Tibial nerve (tissue), 4 donors: ENCODE results near the gene TBC1D5. TPM values are rescaled to one million over a fixed set of nuclear protein-coding genes. Genes with fewer than 3 reads are reported as not detected.
"Not testable (repeated sequence)": the region's sequence is repeated elsewhere in the genome, so short reads cannot be mapped to it uniquely, and the experiment has no call there.

ENCODE experiments used
- DNase-seq, 2 donors: peaks; one replicate each; pipeline ENCODE4 v3.0.0-alpha.2; 2019; ENCODE audit warnings: low spot score in 2 of 2
- H3K27ac ChIP-seq, 4 donors: fragments of 200-600 bp; sonication (generic) in 3 of 4; one replicate each; pipeline ENCODE4 v1.5.1; 2017 to 2019; ENCODE audit warnings: mild to moderate bottlenecking in 1 of 4
- H3K27me3 ChIP-seq, 2 donors: fragments of 200-600 bp; sonication (generic) in 1 of 2; one replicate each; pipeline versions ENCODE4 v1.5.1 to v1.6.0; 2017 to 2019
- H3K36me3 ChIP-seq, 3 donors: fragments of 200-600 bp; sonication (generic); one replicate each; pipeline ENCODE4 v1.5.1; 2018 to 2019
- H3K4me1 ChIP-seq, 4 donors: fragments of 200-600 bp; sonication (generic) in 3 of 4; one replicate each; pipeline ENCODE4 v1.5.1; 2017 to 2019
- H3K4me3 ChIP-seq, 4 donors: fragments of 200-600 bp; sonication (generic) in 3 of 4; one replicate each; pipeline ENCODE4 v1.5.1; 2017 to 2019; ENCODE audit warnings: mild to moderate bottlenecking in 1 of 4, moderate library complexity in 1 of 4
- H3K9me3 ChIP-seq, 4 donors: fragments of 200-600 bp; sonication (generic) in 3 of 4; one replicate each; pipeline ENCODE4 v1.5.1; 2017 to 2019
- EP300 ChIP-seq, 2 donors: sonication (generic); formaldehyde crosslinking; IDR thresholded peaks; one replicate each; pipeline ENCODE4 v1.6.1; 2017; ENCODE audit warnings: antibody characterized with exemption in 2 of 2, mild to moderate bottlenecking in 1 of 2
- POLR2A ChIP-seq, 2 donors: fragments of 450-650 bp; IDR thresholded peaks; one replicate each; pipeline ENCODE4 v1.6.1; 2017; ENCODE audit warnings: antibody characterized with exemption in 2 of 2, mild to moderate bottlenecking in 2 of 2, moderate library complexity in 2 of 2
- WGBS, 2 donors: methylation state at CpG; one replicate each; pipeline ENCODE4 v1.1.5; 2018; 5-methylcytosine and 5-hydroxymethylcytosine counted together
- total RNA-seq, 4 donors: library from RNA; depleted of rRNA; stranded (reverse); fragments of >200 nt; gene quantifications; one replicate each; pipeline ENCODE4 v1.1.0, GENCODE V29; 2016
- TF ChIP-seq, protein P1 (sequence below), 5 experiments: fragments of 200-600 bp in 3 of 5; fragments of 450-650 bp in 2 of 5; sonication (generic) in 3 of 5; IDR thresholded peaks; one replicate each; pipeline ENCODE4 v1.5.1; 2016 to 2019; ENCODE audit warnings: antibody characterized with exemption in 5 of 5, mild to moderate bottlenecking in 3 of 5, moderate library complexity in 2 of 5

TBC1D5 gene
- total RNA-seq, 4 donors from 2014 or later, result 55.2 to 128 (median 79.4) TPM

DNA sequence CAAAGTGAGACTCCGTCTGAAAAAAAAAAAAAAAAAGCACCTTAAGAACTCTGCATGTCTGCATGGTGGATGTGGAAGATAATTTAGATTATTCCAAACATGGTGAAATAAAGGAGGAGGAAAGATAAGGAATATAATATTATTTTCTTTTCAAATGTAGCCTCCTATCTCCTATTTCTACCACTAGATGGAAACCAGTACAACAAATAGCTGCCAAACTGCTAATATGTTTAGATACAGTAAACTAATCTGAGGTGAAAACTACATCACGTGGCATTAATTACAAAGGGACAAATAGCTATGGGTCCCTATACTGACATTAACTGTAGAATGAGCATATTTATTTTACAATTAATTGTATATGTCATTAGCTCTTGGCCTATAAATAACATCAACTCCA is 197.8 kb downstream of the TBC1D5 start:
- TF ChIP-seq EP300 (IDR thresholded peaks at IDR 0.05) (no peak), POLR2A (IDR thresholded peaks at IDR 0.05) (no peak)
- TF ChIP-seq, protein P1, sequence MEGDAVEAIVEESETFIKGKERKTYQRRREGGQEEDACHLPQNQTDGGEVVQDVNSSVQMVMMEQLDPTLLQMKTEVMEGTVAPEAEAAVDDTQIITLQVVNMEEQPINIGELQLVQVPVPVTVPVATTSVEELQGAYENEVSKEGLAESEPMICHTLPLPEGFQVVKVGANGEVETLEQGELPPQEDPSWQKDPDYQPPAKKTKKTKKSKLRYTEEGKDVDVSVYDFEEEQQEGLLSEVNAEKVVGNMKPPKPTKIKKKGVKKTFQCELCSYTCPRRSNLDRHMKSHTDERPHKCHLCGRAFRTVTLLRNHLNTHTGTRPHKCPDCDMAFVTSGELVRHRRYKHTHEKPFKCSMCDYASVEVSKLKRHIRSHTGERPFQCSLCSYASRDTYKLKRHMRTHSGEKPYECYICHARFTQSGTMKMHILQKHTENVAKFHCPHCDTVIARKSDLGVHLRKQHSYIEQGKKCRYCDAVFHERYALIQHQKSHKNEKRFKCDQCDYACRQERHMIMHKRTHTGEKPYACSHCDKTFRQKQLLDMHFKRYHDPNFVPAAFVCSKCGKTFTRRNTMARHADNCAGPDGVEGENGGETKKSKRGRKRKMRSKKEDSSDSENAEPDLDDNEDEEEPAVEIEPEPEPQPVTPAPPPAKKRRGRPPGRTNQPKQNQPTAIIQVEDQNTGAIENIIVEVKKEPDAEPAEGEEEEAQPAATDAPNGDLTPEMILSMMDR (IDR thresholded peaks at IDR 0.05), result no peak
- H3K27me3 ChIP-seq, result no peaks in the 10 kb centered on the region
- peaks cover 0 to 34% (median 0%) of the 10 kb centered on the region in 3 donors for H3K36me3 ChIP-seq
- H3K27ac ChIP-seq, result no peak overlapping the region
- no peak overlapping the region for H3K4me3 ChIP-seq
- WGBS, 2 donors, result 93 to 99% methylated on average over 2 of the region's 2 CpGs
- H3K9me3 ChIP-seq, result no peaks in the 10 kb centered on the region
- DNase-seq, result no peak
- no peaks in the 10 kb centered on the region for H3K4me1 ChIP-seq

DNA sequence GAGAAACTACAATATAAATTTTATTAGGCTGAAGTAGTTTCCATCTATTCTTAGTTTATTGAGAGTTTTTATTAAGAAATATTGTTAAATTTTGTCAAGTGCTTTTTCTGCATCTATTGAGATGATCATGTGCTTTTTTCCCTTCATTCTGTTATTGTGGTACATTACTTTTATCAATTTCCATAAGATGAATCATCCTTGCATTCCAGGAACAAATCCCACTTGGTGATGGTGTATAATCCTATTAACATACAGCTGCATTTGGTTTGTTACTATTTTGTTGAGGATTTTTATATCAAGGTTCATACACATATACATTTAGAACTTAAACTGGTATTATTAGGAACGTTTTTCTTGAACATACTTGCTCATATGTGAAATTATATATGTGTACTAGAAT is 199.8 kb downstream of the TBC1D5 start:
- Histone ChIP-seq H3K4me3 (no peak overlapping the region), H3K27me3 (no peaks in the 10 kb centered on the region), H3K9me3 (no peaks in the 10 kb centered on the region), H3K36me3 (peaks cover 0 to 29% (median 0%) of the 10 kb centered on the region in 3 donors), H3K4me1 (no peaks in the 10 kb centered on the region), H3K27ac (no peak overlapping the region)
- WGBS, 2 donors, result 86 to 90% methylated on average over 1 of the region's 1 CpG
- DNase-seq, result no peak
- TF ChIP-seq, protein P1 (IDR thresholded peaks at IDR 0.05), result no peak
- TF ChIP-seq EP300 (IDR thresholded peaks at IDR 0.05) (no peak), POLR2A (IDR thresholded peaks at IDR 0.05) (no peak)

DNA sequence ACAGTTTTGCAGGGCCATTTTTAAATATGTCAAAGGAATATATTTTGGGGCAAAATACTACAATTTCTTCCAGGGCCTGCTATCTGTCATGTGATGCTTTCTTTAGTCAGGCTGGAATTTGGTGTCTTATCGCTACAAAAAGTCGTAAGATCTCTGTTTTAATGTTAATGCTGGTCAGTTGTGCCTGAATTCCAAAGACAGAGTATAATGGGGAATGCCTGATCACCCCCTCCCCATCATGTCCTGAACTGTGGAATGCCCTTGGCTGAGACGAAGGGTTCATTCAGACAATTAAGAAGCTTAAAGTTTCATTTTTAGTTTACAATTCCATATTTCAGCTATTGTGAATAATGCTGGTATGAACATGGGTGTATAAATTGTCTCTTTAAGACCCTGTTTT is 203.0 kb downstream of the TBC1D5 start:
- Histone ChIP-seq H3K27ac (no peak overlapping the region), H3K4me3 (no peak overlapping the region), H3K36me3 (peaks cover 0 to 29% (median 0%) of the 10 kb centered on the region in 3 donors), H3K4me1 (peaks cover 0 to 15% (median 0%) of the 10 kb centered on the region in 4 donors), H3K9me3 (no peaks in the 10 kb centered on the region), H3K27me3 (no peaks in the 10 kb centered on the region)
- DNase-seq, result no peak
- 90% methylated on average over 3 of the region's 3 CpGs for WGBS, 2 donors
- TF ChIP-seq EP300 (IDR thresholded peaks at IDR 0.05), result no peak
- no peak for TF ChIP-seq POLR2A (IDR thresholded peaks at IDR 0.05)
- TF ChIP-seq, protein P1 (IDR thresholded peaks at IDR 0.05), result no peak

GRCh38 chr3:17535274-17535673 is 207.2 kb downstream of the TBC1D5 start:
- no peaks in the 10 kb centered on the region for H3K27me3 ChIP-seq
- no peak overlapping the region for H3K4me3 ChIP-seq

GRCh38 chr3:17532446-17532845 is 210.0 kb downstream of the TBC1D5 start:
- WGBS, 2 donors, result 95 to 100% methylated on average over 4 of the region's 4 CpGs
- not testable (repeated sequence) for DNase-seq, H3K9me3 ChIP-seq, H3K27me3 ChIP-seq, H3K4me3 ChIP-seq, H3K36me3 ChIP-seq, H3K27ac ChIP-seq
- H3K4me1 ChIP-seq, result peaks cover 0 to 15% (median 0%) of the 10 kb centered on the region in 4 donors

More at GRCh38 chr3:17535274-17535673, 207.2 kb downstream of the TBC1D5 start:
- no peaks in the 10 kb centered on the region for H3K9me3 ChIP-seq
- no peaks in the 10 kb centered on the region for H3K36me3 ChIP-seq
- TF ChIP-seq, protein P1 (IDR thresholded peaks at IDR 0.05), result no peak
- TF ChIP-seq EP300 (IDR thresholded peaks at IDR 0.05) (no peak), POLR2A (IDR thresholded peaks at IDR 0.05) (no peak)
- no peak overlapping the region for H3K27ac ChIP-seq
- DNase-seq, result no peak
- WGBS, 2 donors, result 37% methylated on average over 2 of the region's 2 CpGs
- peaks cover 0 to 15% (median 0%) of the 10 kb centered on the region in 4 donors for H3K4me1 ChIP-seq

DNA sequence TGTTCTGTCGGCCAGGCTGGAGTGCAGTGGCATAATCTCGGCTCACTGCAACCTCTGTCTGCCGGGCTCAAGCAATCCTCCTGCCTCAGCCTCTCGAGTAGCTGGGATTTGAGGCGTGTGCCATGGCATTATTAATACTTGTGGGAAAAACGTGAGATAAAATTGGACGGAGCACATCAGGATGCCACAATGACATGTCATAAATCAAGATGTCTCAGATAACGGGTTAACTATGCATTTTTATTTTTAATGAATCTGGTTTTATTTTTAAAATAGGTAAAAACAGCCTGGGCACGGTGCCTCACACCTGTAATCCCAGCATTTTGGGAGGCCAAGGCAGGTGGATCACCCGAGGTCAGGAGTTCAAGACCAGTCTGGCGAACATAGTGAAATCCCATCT is 212.8 kb downstream of the TBC1D5 start:
- H3K27me3 ChIP-seq, result no peaks in the 10 kb centered on the region
- no peak overlapping the region for H3K27ac ChIP-seq
- peaks cover 0 to 3% (median 0%) of the 10 kb centered on the region in 4 donors for H3K4me1 ChIP-seq
- TF ChIP-seq POLR2A (IDR thresholded peaks at IDR 0.05) (no peak), EP300 (IDR thresholded peaks at IDR 0.05) (no peak)
- TF ChIP-seq, protein P1 (IDR thresholded peaks at IDR 0.05), result no peak
- DNase-seq, result no peak
- WGBS, 2 donors, result 82 to 87% methylated on average over 11 of the region's 11 CpGs
- no peak overlapping the region for H3K4me3 ChIP-seq
- H3K9me3 ChIP-seq, result no peaks in the 10 kb centered on the region
- no peaks in the 10 kb centered on the region for H3K36me3 ChIP-seq
